Measurements from ENCODE around the gene CTTNBP2. TPM values are rescaled to one million over a fixed set of nuclear protein-coding genes. Genes with fewer than 3 reads are reported as not detected.

CTTNBP2 gene
- total and polyA plus RNA-seq, 9 donors, result 2.6 to 18.4 (median 10.0) TPM

GRCh38 chr7:117790731-117791130, 82.5 kb downstream of the CTTNBP2 start:
- intact Hi-C loops (cut with DNase I), result no loop called here
- Histone ChIP-seq H3K4me3 (no peak overlapping the region), H3K4me1 (ENCODE audit: insufficient read depth) (no peaks in the 10 kb centered on the region), H3K27ac (no peak overlapping the region), H3K36me3 (no peaks in the 10 kb centered on the region), H3K9me3 (no peaks in the 10 kb centered on the region), H3K27me3 (no peaks in the 10 kb centered on the region)
- no peak for TF ChIP-seq POLR2A (IDR thresholded peaks at IDR 0.05)
- no peak for TF ChIP-seq EP300 (IDR thresholded peaks at IDR 0.05)
- no peak for TF ChIP-seq CTCF (IDR thresholded peaks at IDR 0.05)
- 95 to 97% (median 96%) methylated on average over 5 of the region's 5 CpGs for WGBS, 3 donors
- no peak for DNase-seq

- Histone ChIP-seq H3K4me3 (no peak overlapping the region), H3K9me3 (no peaks in the 10 kb centered on the region), H3K27ac (no peak overlapping the region), H3K4me1 (ENCODE audit: insufficient read depth) (no peaks in the 10 kb centered on the region), H3K36me3 (no peaks in the 10 kb centered on the region), H3K27me3 (no peaks in the 10 kb centered on the region)
- TF ChIP-seq POLR2A (IDR thresholded peaks at IDR 0.05) (no peak), EP300 (IDR thresholded peaks at IDR 0.05) (no peak), CTCF (IDR thresholded peaks at IDR 0.05) (no peak)
- 93% methylated on average over 2 of the region's 2 CpGs for WGBS, 3 donors
- intact Hi-C loops (cut with DNase I), result no loop called here
- DNase-seq, result no peak
Observed at GRCh38 chr7:117790251-117790650, 83.0 kb downstream of the CTTNBP2 start.

- Histone ChIP-seq H3K36me3 (no peaks in the 10 kb centered on the region), H3K9me3 (no peaks in the 10 kb centered on the region), H3K4me1 (ENCODE audit: insufficient read depth) (no peaks in the 10 kb centered on the region), H3K4me3 (no peak overlapping the region), H3K27me3 (no peaks in the 10 kb centered on the region), H3K27ac (no peak overlapping the region)
- DNase-seq, result no peak
- TF ChIP-seq EP300 (IDR thresholded peaks at IDR 0.05) (no peak), CTCF (IDR thresholded peaks at IDR 0.05) (no peak), POLR2A (IDR thresholded peaks at IDR 0.05) (no peak)
- intact Hi-C loops (cut with DNase I), result no loop called here
- 94 to 100% (median 96%) methylated on average over 1 of the region's 1 CpG for WGBS, 3 donors
Observed at GRCh38 chr7:117785431-117785830, 87.8 kb downstream of the CTTNBP2 start.

GRCh38 chr7:117784315-117784714, 88.9 kb downstream of the CTTNBP2 start:
- no peaks in the 10 kb centered on the region for H3K27me3 ChIP-seq
- H3K27ac ChIP-seq, result no peak overlapping the region
- H3K9me3 ChIP-seq, result no peaks in the 10 kb centered on the region
- H3K4me3 ChIP-seq, result no peak overlapping the region
- H3K4me1 ChIP-seq (ENCODE audit: insufficient read depth), result no peaks in the 10 kb centered on the region
- no peaks in the 10 kb centered on the region for H3K36me3 ChIP-seq
- no peak for DNase-seq
- TF ChIP-seq CTCF (IDR thresholded peaks at IDR 0.05) (no peak), EP300 (IDR thresholded peaks at IDR 0.05) (no peak), POLR2A (IDR thresholded peaks at IDR 0.05) (no peak)
- intact Hi-C loops (cut with DNase I), result no loop called here
- WGBS, 3 donors, result 45 to 61% (median 56%) methylated on average over 1 of the region's 1 CpG

GRCh38 chr7:117782761-117783160, 90.5 kb downstream of the CTTNBP2 start:
- Histone ChIP-seq H3K36me3 (no peaks in the 10 kb centered on the region), H3K4me3 (no peak overlapping the region), H3K9me3 (no peaks in the 10 kb centered on the region), H3K27ac (no peak overlapping the region), H3K27me3 (no peaks in the 10 kb centered on the region), H3K4me1 (ENCODE audit: insufficient read depth) (no peaks in the 10 kb centered on the region)
- 94 to 97% (median 94%) methylated on average over 3 of the region's 3 CpGs for WGBS, 3 donors
- no peak for TF ChIP-seq CTCF (IDR thresholded peaks at IDR 0.05)
- TF ChIP-seq EP300 (IDR thresholded peaks at IDR 0.05), result no peak
- no peak for TF ChIP-seq POLR2A (IDR thresholded peaks at IDR 0.05)
- no peak for DNase-seq
- intact Hi-C loops (cut with DNase I), result no loop called here
